MM.1S (cell line): ENCODE results near the gene ALKBH5.

Experiments used
- EZH2 ChIP-seq: fragments of 300-600 bp; sonication (generic); optimal IDR thresholded peaks from 2 replicates; pipeline ENCODE3; 2017; ENCODE audit warnings: low read depth, mild to moderate bottlenecking, antibody characterized with exemption, low read length, mixed read lengths
- TF ChIP-seq, protein P1 (sequence below): fragments of 300-600 bp; sonication (generic); IDR thresholded peaks from 2 replicates; pipeline ENCODE4 v1.5.1; 2016; ENCODE audit warnings: antibody characterized with exemption, low read length, mixed read lengths

DNA sequence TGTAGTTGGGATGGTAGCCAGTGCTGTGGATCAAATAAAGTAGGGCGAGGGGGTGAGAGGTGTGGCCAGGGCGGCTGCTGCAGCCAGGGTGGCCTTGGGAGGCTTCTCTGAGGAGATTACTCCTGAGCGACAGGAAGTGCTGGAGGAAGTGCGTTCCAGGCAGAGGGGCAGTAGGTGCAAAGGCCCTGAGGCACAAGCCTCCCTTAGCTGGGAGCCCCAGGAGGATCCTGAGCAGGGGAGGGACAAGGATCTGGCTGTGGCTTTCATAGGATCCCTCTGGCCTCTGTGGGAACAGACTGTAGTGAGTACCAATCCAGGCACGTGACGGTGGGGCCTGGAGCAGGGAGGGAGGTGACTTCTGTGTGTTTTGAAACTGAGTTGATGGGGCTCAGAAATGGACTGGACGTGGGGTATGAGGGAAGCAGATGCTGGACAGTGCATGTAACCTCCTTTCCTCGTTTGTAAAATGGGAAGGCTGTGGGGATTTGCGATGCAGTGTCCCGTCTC lies 44.6 kb downstream of the ALKBH5 start:
- TF ChIP-seq, protein P1, sequence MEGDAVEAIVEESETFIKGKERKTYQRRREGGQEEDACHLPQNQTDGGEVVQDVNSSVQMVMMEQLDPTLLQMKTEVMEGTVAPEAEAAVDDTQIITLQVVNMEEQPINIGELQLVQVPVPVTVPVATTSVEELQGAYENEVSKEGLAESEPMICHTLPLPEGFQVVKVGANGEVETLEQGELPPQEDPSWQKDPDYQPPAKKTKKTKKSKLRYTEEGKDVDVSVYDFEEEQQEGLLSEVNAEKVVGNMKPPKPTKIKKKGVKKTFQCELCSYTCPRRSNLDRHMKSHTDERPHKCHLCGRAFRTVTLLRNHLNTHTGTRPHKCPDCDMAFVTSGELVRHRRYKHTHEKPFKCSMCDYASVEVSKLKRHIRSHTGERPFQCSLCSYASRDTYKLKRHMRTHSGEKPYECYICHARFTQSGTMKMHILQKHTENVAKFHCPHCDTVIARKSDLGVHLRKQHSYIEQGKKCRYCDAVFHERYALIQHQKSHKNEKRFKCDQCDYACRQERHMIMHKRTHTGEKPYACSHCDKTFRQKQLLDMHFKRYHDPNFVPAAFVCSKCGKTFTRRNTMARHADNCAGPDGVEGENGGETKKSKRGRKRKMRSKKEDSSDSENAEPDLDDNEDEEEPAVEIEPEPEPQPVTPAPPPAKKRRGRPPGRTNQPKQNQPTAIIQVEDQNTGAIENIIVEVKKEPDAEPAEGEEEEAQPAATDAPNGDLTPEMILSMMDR: no peak
- TF ChIP-seq EZH2: no peak
